Neural cell (in vitro differentiated cells): ENCODE measurements around the gene KRT9.
"Not testable (repeated sequence)": the region's sequence is repeated elsewhere in the genome, so short reads cannot be mapped to it uniquely, and the experiment has no call there.

Experiments
- CTCF ChIP-seq: fragments of 450-650 bp; IDR thresholded peaks from 2 replicates; pipeline ENCODE4 v1.5.1; 2014; ENCODE audit warnings: antibody characterized with exemption, mild to moderate bottlenecking, moderate library complexity; ENCODE audit not compliant: poor library complexity, severe bottlenecking
- EP300 ChIP-seq: fragments of 450-650 bp; conservative IDR thresholded peaks from 2 replicates; pipeline ENCODE4 v1.6.1; 2014; ENCODE audit warnings: antibody characterized with exemption, mild to moderate bottlenecking, moderate library complexity; ENCODE audit not compliant: poor library complexity, severe bottlenecking
- EZH2 ChIP-seq: fragments of 200-600, 300-800 bp; shearing (Covaris generic), sonication (generic); IDR thresholded peaks from 2 replicates; pipeline ENCODE4 v1.6.1; 2014; ENCODE audit warnings: antibody characterized with exemption, low read length, borderline replicate concordance, mild to moderate bottlenecking; ENCODE audit not compliant: insufficient read depth, poor library complexity, severe bottlenecking
- MXI1 ChIP-seq: fragments of 450-650 bp; conservative IDR thresholded peaks from 2 replicates; pipeline ENCODE4 v1.6.1; 2014; ENCODE audit warnings: antibody characterized with exemption, mild to moderate bottlenecking; ENCODE audit not compliant: poor library complexity, severe bottlenecking
- POLR2AphosphoS5 ChIP-seq: IDR thresholded peaks from 2 replicates; pipeline ENCODE4 v1.6.1; 2012
- TAF1 ChIP-seq: IDR thresholded peaks from 2 replicates; pipeline ENCODE4 v1.6.1; 2012; ENCODE audit warnings: low read depth

- TF ChIP-seq CTCF, EZH2, MXI1, POLR2AphosphoS5, EP300, TAF1: not testable (repeated sequence)
These were observed 40.7 kb upstream of the KRT9 start, which contains the start of gene KRT16 for GRCh38 chr17:41612376-41613160.
